SK-N-SH treated with all-trans-retinoic acid at 6 μM for 48 hours (cell line): ENCODE results near the gene PDILT.
A peak's percentile ranks its signal among the peaks of the same experiment; 100 is the strongest.

Experiments used
- ATAC-seq: fragments of 200-7000 bp; cut with Tn5 transposase; 3 replicates; pipeline ENCODE4 v1.9.1; 2020; ENCODE audit warnings: mild to moderate bottlenecking, moderate library complexity
- CSDC2 ChIP-seq: fragments of 250-450 bp; sonication (Bioruptor Pico); IDR thresholded peaks from 2 replicates; pipeline ENCODE4 v1.5.0; 2020; ENCODE audit warnings: mild to moderate bottlenecking, moderate library complexity
- ESRRG ChIP-seq: fragments of 250-450 bp; sonication (Bioruptor Pico); IDR thresholded peaks from 2 replicates; pipeline ENCODE4 v1.6.1; 2021; ENCODE audit warnings: mild to moderate bottlenecking
- GLIS3 ChIP-seq: fragments of 250-450 bp; sonication (Bioruptor Pico); IDR thresholded peaks from 2 replicates; pipeline ENCODE4 v1.5.0; 2020; ENCODE audit warnings: mild to moderate bottlenecking, moderate library complexity
- ISL1 ChIP-seq: fragments of 250-450 bp; sonication (Bioruptor Pico); IDR thresholded peaks from 2 replicates; pipeline ENCODE4 v2.1.2; 2022; ENCODE audit warnings: mild to moderate bottlenecking, moderate library complexity
- OSR1 ChIP-seq: fragments of 250-450 bp; sonication (Bioruptor Pico); IDR thresholded peaks from 2 replicates; pipeline ENCODE4 v1.8.0; 2022; ENCODE audit warnings: moderate library complexity, mild to moderate bottlenecking, inconsistent platforms
- POU6F1 ChIP-seq: fragments of 250-450 bp; sonication (Bioruptor Pico); IDR thresholded peaks from 2 replicates; pipeline ENCODE4 v1.8.0; 2021; ENCODE audit warnings: low read depth, mild to moderate bottlenecking, moderate library complexity, borderline replicate concordance
- PPARA ChIP-seq: fragments of 250-450 bp; sonication (Bioruptor Pico); IDR thresholded peaks from 2 replicates; pipeline ENCODE4 v1.5.0; 2020; ENCODE audit warnings: mild to moderate bottlenecking, borderline replicate concordance
- RARB ChIP-seq: fragments of 250-450 bp; sonication (Bioruptor Pico); IDR thresholded peaks from 2 replicates; pipeline ENCODE4 v1.8.0; 2021; ENCODE audit warnings: mild to moderate bottlenecking, moderate library complexity
- SNAI2 ChIP-seq: fragments of 250-450 bp; sonication (Bioruptor Pico); IDR thresholded peaks from 2 replicates; pipeline ENCODE4 v1.5.0; 2020; ENCODE audit warnings: mild to moderate bottlenecking, moderate library complexity
- TOX ChIP-seq: fragments of 250-450 bp; sonication (Bioruptor Pico); IDR thresholded peaks from 2 replicates; pipeline ENCODE4 v1.8.0; 2021; ENCODE audit warnings: mild to moderate bottlenecking, moderate library complexity, borderline replicate concordance
- TSHZ2 ChIP-seq: fragments of 250-450 bp; sonication (Bioruptor Pico); IDR thresholded peaks from 2 replicates; pipeline ENCODE4 v1.5.0; 2020; ENCODE audit warnings: mild to moderate bottlenecking, moderate library complexity
- ZC3H10 ChIP-seq: fragments of 250-450 bp; sonication (Bioruptor Pico); IDR thresholded peaks from 2 replicates; pipeline ENCODE4 v1.5.1; 2021; ENCODE audit warnings: mild to moderate bottlenecking, moderate library complexity
- ZFP3 ChIP-seq: fragments of 250-450 bp; sonication (Bioruptor Pico); IDR thresholded peaks from 2 replicates; pipeline ENCODE4 v1.5.0; 2020; ENCODE audit warnings: mild to moderate bottlenecking, moderate library complexity
- ZFP30 ChIP-seq: fragments of 450-650 bp; formaldehyde crosslinking; IDR thresholded peaks from 2 replicates; pipeline ENCODE4 v1.5.0; 2022; ENCODE audit warnings: mild to moderate bottlenecking, moderate library complexity
- ZNF565 ChIP-seq: fragments of 450-650 bp; formaldehyde crosslinking; conservative IDR thresholded peaks from 2 replicates; pipeline ENCODE4 v1.5.0; 2020; ENCODE audit warnings: low read depth, mild to moderate bottlenecking, moderate library complexity
- ZNF8 ChIP-seq: fragments of 450-650 bp; formaldehyde crosslinking; IDR thresholded peaks from 2 replicates; pipeline ENCODE4 v1.5.0; 2020; ENCODE audit warnings: mild to moderate bottlenecking, moderate library complexity
- TF ChIP-seq, protein P1 (sequence below): fragments of 250-450 bp; sonication (Bioruptor Pico); IDR thresholded peaks from 2 replicates; pipeline ENCODE4 v1.5.1; 2020; ENCODE audit warnings: low read depth, mild to moderate bottlenecking, moderate library complexity

Gene PDILT

DNA sequence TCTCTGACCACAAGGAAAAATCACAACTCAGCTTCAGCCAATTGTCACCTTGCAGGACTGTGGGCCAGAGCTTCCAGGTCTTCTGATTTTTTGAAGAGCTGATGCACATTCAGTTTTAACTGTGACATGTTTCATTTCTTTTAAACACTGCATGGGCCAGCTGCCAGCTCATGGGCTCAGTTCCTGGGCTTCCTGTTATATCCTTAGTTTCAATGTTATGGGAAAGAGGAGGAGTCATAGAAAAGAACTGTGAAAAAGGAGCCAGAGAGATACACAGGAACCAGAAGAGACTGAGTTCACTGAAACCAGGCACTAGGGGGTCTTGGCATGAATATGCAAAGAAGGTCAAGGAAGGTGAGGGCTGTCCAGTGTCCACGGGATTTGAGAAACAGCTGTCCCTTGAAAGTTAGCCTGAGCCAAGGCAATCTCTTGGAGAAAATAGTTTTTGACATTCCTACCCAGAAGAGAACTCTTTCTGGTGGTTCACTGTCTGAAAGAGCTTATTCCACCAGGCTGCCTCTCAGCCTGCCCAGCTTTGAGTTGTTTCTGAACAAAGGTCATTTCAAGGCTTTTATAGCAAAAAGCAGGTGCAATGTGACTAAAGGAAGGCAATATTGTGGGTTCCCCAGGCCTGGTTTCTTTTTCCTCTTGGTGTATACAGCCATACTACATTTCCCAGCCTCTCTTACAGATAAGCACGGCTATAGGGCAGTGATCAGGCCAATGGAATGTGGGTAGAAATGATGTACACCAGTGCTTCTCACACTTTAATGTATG is 10.5 kb downstream of the PDILT start:
- ATAC-seq: no peak
- TF ChIP-seq GLIS3 (CRISPR knock-in tag): no peak
- TF ChIP-seq OSR1 (CRISPR knock-in tag): no peak

DNA sequence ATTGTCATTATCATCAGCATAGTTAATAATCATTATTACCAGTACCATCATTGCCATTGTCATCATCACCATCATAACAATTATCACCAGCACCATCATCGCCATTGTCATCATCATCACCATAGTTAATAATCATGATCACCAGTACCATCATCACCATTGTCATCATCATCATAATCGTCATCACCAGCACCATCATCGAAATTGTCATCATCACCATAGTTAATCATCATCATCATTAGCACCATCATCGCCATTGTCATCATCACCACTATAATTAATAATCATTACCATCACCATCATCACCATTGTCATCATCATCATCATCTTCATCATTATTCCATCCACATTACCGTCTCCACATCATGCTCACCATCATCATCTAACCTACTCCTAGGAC is 13.5 kb downstream of the PDILT start:
- TF ChIP-seq, protein P1, sequence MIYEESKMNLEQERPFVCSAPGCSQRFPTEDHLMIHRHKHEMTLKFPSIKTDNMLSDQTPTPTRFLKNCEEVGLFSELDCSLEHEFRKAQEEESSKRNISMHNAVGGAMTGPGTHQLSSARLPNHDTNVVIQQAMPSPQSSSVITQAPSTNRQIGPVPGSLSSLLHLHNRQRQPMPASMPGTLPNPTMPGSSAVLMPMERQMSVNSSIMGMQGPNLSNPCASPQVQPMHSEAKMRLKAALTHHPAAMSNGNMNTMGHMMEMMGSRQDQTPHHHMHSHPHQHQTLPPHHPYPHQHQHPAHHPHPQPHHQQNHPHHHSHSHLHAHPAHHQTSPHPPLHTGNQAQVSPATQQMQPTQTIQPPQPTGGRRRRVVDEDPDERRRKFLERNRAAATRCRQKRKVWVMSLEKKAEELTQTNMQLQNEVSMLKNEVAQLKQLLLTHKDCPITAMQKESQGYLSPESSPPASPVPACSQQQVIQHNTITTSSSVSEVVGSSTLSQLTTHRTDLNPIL (CRISPR knock-in tag): no peak
- TF ChIP-seq ZNF565 (CRISPR knock-in tag) (no peak), ZNF8 (CRISPR knock-in tag) (no peak), ISL1 (CRISPR knock-in tag) (no peak)
- TF ChIP-seq, all 23 proteins: peak for 0
- ATAC-seq: no peak

DNA sequence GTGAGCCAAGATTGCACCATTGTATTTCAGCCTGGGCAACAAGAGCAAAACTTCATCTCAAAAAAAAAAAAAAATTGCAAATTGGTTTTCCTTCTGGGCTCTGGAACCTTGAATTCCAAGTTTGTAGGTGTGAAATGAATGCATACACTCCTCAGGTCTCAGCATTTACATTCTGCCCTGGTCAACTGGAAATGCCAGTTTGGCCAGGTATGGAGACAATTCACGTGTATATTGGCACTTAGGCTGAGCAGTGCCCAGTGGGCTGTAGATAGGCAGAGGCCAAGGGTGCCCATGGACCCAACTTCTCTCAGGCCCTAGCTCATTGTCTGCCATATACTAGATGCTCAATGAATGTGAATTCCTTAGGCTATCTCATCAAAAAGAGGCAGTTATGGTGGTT is 15.7 kb downstream of the PDILT start:
- no peak for TF ChIP-seq RARB
- TF ChIP-seq, protein P1 (CRISPR knock-in tag): no peak
- ATAC-seq: no peak

DNA sequence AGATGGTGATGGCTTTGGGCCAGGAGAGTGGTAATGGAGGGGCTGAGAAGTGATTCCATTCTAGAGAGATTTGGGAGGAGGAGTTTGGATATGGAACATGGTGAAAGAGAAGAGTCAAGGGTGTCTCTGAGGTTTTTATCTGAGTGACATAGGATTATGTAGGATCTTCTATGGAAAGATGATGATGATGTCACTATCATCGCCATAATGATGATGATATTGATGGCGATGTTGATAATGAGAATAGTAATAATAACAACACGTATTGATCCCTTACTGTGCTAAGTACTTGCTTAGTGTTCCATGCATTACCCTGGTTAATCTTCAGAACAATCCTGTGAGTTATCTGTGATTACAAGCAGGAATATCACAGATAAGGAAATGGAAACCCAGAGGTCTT is 16.6 kb downstream of the PDILT start:
- no peak for ATAC-seq
- TF ChIP-seq RARB (no peak), TOX (CRISPR knock-in tag) (no peak), OSR1 (CRISPR knock-in tag) (no peak), ZFP30 (CRISPR knock-in tag) (no peak), PPARA (no peak), SNAI2 (CRISPR knock-in tag) (no peak), ESRRG (CRISPR knock-in tag) (no peak), CSDC2 (CRISPR knock-in tag) (no peak), TSHZ2 (CRISPR knock-in tag) (no peak), ZC3H10 (CRISPR knock-in tag) (no peak), ZNF565 (CRISPR knock-in tag) (no peak)
- TF ChIP-seq, all 23 proteins: peak for 0

DNA sequence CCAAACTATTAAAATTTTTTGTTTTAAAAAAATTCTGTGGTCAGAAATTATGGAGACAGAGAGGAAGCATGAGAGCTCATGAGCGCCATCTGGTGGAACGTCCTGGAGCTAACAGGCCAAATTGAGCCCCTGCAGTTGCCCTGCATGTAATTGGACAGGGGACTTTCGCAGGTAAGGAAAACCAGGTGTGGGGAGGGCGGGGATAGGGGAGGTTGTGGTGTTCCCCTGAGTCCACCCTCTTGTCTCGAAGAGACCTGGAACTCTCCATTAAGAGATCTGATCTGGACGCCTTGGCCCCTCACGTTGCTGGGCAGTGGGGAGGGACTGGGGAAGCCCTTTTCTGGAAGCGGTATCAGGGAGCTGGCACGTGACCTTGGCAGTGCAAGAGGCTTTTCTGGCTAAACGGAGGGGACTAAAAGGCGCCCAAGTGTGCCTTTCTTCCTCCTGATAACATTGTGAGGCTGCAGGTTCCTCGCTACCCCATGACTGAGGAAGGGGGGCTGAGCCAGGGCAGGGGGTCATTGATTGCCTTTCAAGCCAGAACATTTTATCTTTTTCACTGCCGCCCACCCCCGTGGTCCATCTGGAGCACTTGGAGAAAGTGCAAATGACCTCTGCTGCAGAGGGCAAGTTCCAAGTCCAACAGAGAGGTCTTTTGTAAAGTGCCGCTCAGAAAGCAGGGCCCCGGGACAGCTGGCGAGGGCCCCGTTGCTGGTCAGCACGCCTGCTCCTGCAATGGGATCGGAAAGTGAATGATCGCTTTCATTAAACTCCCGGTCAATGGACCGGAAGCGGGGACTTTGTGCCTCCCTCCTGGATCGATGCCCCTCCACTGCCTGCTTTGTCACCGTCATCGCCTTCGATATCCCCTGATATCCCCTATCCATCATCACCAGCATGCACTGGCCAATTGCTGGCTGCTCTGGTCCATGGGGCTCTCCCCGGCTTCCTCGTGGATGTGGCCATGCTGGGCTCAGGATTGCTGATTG is 18.4 kb downstream of the PDILT start:
- no peak for TF ChIP-seq ZNF565 (CRISPR knock-in tag)
- TF ChIP-seq OSR1 (CRISPR knock-in tag): no peak
- TF ChIP-seq PPARA: no peak
- TF ChIP-seq SNAI2 (CRISPR knock-in tag): no peak
- TF ChIP-seq POU6F1: no peak
- TF ChIP-seq RARB: no peak
- TF ChIP-seq ESRRG (CRISPR knock-in tag): no peak
- no peak for TF ChIP-seq ZFP3 (CRISPR knock-in tag)
- no peak for TF ChIP-seq TSHZ2 (CRISPR knock-in tag)

More for the DNA sequence above, 18.4 kb downstream of the PDILT start:
- peak; percentile 74 for ATAC-seq
